GM18870 (cell line): Measurements from ENCODE around the gene STUB1.

Experiments used
- ATAC-seq: cut with Tn5 transposase; IDR thresholded peaks from one replicate; pipeline ENCODE4 v1.9.1; 2021; ENCODE audit warnings: moderate library complexity; ENCODE audit not compliant: unreplicated experiment

Gene STUB1

DNA sequence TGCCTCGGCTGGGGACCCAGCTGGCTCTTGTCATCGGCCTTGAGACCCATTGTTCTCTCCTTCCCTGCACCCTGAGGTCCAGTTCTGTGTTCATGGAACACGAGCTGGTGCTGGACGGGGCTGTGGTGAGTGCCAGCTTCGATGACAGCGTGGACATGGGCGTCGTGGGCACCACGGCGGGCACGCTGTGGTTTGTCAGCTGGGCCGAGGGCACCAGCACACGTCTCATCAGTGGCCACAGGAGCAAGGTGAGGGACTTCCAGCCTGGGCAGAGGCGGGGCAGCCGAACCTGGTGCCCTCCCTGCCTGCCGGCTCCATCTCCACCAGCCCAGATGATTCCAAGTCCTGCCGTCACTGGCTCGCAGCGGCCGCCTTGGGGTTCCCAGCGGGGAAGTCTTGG, 17.6 kb upstream of the STUB1 start:
- ATAC-seq = no peak

DNA sequence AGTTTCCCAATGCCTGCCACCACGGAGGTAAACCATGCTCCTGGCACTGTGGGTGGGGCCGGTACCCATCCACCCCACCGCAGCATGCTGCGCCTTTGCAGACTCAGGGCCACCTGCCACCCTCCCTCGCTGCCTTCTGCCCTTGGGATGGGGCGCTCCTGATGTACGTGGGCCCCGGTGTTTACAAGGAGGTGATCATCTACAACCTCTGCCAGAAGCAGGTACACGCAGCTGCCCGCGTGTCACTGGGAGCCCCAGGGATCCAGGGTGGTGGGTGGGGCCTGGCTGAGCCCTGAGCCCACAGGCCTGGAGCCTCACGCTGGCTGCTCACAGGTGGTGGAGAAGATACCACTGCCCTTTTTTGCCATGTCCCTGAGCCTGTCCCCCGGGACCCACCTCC, 13.6 kb upstream of the STUB1 start:
- ATAC-seq = no peak

DNA sequence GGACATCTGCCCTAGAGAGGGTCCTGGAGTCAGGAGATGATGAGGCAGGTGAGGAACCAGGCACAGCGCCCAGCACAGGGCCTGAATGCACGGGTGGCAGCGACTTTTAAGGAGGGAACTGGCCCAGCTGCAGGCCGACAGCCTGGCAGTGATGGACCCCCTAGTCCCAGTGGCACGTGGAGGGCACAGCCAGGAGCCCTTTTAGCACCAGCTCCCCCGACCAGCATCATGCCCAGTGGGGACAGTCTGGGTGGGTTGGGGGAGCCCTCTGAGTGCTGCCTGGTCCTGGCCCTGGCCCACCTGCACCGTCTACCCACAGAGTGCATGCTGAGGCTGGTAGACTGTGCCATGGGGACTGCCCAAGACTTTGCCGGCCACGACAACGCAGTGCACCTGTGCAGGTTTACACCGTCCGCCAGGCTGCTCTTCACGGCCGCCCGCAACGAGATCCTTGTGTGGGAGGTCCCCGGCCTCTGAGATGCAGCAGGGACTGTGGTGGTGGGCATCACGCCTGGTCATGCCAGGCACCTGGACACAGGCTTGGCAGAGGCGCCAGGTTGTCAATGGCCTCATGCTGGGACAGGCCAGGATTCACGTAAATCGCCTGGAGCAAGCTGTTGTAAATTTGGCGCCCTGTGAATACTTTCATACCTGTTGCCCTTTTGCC, 13.0 kb upstream of the STUB1 start:
- ATAC-seq = no peak

DNA sequence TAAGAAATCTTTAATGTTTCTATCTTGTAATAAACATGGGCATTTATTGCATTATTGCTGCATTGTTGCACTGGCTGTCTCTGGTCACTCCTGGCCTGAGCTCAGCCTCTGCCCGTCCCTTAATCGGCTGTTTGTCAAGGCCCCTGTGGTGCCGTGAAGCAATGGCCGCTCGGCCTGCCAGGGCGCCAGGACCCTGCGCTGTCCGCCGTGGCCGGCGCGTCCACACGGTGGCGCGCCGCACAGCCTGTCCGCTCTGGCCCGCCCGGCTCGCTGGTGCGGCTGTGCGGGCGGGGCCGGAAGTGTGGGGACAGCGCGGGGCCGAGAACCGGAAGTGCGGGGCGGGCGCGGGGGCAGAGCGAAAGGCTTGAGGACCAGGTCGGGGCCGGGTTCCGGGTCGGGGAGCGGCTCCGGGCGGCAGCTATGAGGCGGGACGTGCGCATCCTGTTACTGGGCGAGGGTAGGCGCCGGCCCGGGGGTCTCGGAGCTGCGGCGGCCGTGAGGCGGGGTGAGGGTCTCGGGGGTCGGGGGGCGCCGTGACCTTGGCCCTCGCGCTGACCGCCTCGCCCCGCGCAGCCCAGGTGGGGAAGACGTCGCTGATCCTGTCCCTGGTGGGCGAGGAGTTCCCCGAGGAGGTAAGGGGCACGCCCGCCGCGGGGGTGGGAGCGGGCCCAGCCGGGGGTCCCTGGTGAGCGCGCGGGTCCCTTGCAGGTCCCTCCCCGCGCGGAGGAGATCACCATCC, 12.3 kb upstream of the STUB1 start, which contains the start of gene RHOT2:
Gene RHOT2, plus strand, starts transcription at position 353 of the 739 bp plus-strand sequence. Its CDS starts 68 bp downstream, at position 421.
- ATAC-seq = no peak

DNA sequence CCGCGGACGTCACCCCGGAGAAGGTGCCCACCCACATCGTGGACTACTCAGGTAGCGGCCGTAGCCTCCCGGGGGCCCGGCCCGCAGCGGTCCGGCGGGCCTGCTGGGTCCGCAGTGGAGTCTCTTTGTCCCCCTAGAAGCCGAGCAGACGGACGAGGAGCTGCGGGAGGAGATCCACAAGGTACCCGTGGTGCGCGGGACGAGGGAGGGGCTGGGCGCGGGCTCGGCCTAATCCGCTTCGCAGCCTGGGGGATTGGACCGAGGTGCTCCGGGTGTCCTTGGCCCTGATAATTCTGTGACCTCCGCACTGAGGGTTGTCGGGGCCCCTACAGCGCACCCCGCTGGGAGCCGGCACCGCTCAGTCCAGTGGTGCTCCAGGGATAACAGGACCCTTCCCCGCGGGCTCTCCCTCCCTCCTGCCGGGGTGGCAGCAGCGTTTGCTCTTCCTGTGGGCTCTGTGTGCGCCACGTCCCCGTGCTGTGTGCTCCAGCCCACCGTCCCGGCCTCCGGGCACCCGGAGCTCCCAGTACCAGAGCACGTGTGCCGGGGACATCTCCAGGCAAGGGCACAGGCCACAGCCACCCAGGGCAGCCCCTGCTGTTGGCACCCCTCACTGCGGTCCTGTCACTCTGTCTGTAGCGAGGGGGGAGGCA, 11.6 kb upstream of the STUB1 start:
- ATAC-seq = no peak

DNA sequence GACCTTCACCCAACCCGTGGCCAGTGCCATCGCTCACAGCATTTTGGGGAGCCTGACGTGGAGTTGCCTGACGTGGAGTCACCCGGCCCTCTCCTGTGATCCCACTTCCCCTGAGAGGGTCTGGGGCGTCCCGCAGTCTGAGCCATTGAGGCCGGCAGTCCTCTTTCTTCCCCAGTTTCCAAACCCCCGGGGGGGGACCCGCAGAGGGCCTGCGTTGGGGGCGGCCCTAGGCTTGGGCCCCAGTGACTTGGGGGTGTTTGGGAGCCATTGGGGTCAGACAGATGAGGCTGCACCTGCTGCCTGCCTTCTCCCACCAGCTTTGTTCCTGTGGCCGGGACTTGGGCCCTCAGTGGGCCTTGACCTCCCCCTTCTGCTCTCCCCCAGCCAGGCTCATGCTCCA, 10.5 kb upstream of the STUB1 start:
- ATAC-seq = no peak

DNA sequence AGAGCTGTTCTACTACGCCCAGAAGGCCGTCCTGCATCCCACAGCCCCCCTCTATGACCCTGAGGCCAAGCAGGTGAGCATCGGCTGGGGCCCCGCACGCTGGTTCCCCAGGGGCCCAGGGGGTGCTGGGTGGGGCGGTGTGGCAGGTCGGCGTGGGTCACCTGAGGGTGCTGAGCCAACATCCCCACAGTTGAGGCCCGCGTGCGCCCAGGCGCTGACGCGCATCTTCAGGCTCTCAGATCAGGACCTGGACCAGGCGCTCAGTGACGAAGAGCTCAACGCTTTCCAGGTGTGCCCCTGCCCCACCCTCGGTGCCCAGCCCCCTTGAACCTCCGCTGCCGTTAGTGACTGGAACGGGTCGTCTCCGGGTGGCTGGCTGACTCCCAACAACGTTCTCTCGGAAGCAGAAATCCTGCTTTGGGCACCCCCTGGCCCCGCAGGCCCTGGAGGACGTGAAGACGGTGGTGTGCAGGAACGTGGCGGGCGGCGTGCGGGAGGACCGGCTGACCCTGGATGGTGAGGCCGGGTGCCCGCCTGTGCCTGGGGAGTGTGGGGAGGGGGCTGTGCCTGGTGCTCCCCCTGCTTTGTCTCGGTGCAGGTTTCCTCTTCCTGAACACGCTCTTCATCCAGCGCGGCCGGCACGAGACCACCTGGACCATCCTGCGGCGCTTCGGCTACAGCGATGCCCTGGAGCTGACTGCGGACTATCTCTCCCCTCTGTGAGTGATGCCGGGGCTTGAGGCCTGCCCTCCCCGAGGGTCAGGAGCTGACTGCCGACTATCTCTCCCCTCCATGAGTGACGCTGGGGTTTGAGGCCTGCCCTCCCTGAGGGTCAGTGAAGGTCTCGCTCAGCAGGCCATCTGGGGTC, 9.5 kb upstream of the STUB1 start:
- no peak for ATAC-seq

DNA sequence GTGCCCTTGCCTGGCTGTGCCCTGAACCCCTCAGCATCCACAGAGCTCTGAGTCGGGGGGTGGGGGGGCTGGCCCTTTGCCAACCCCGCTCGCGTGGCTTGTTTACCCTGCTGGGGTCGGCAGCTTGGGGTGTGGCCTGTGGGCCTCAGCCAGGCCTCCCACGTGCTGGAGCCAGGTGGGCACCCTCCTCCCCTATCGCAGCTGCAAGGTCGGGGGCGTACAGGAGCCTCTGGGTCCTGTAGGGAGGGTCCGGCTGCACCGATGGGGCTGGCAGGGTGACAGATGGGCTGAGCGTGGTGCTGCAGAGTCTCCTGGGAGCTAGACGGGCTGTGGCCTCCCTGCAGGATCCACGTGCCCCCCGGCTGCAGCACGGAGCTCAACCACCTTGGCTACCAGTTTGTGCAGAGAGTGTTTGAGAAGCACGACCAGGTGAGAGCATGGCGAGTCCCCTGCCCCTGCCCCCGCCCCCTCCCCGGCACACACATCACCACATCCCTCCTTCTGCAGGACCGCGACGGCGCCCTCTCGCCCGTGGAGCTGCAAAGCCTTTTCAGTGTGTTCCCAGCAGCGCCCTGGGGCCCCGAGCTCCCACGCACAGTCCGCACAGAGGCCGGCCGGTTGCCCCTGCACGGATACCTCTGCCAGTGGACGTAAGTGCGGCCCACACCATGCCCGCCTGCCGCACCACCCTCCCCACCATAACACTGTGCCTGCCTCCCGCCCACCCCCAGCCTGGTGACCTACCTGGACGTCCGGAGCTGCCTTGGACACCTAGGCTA, 8.7 kb upstream of the STUB1 start:
- no peak for ATAC-seq

DNA sequence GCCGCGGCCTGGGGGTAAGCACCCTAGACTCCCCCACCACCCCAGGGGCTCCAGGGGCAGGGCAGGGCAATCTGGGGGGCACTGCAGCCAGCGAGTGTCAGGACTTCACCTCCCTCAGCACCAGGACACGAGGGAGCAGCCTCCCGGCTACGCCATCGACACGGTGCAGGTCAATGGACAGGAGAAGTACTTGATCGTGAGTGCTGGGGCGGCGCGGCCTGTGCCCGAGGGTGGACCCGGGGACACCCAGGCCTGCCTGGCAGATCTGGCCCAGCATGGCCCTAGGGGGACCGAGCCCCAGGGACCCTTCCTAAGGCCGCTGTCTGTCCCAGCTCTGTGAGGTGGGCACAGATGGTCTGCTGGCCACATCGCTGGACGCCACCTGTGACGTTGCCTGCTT, 7.8 kb upstream of the STUB1 start:
- ATAC-seq = no peak

DNA sequence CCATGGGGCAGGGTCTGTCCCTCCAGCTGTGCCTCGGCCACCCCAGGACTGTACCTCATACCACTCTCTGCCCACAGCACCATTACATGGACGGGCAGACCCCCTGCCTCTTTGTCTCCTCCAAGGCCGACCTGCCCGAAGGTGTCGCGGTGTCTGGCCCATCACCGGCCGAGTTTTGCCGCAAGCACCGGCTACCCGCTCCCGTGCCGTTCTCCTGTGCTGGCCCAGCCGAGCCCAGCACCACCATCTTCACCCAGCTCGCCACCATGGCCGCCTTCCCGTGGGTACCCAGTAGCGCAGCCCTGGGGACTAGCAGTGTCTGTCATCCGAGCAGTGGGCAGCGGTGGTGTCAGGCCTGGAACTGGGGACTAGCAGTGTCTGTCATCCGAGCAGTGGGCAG, 7.4 kb upstream of the STUB1 start:
- ATAC-seq = no peak

DNA sequence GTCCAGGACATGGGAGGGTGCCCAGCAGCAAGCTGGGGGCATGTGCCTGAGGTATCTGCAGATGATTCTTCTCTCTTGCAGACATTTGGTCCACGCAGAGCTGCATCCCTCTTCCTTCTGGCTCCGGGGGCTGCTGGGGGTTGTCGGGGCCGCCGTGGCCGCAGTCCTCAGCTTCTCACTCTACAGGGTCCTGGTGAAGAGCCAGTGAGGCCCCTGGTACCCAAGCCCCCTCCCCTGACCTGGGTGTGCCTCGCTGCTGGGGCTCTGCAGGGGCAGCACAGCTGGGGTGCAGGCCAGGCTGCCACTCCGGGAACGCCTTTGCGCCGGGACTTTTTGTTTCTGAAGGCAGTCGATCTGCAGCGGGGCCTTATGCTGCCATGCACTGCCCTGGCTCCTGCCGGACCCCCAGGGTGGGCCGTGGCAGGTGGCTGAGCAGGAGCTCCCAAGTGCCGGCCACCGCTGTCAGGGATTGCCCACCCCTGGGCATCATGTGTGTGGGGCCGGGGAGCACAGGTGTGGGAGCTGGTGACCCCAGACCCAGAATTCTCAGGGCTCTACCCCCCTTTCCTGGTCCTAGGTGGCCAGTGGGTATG, 6.7 kb upstream of the STUB1 start:
- ATAC-seq = no peak

DNA sequence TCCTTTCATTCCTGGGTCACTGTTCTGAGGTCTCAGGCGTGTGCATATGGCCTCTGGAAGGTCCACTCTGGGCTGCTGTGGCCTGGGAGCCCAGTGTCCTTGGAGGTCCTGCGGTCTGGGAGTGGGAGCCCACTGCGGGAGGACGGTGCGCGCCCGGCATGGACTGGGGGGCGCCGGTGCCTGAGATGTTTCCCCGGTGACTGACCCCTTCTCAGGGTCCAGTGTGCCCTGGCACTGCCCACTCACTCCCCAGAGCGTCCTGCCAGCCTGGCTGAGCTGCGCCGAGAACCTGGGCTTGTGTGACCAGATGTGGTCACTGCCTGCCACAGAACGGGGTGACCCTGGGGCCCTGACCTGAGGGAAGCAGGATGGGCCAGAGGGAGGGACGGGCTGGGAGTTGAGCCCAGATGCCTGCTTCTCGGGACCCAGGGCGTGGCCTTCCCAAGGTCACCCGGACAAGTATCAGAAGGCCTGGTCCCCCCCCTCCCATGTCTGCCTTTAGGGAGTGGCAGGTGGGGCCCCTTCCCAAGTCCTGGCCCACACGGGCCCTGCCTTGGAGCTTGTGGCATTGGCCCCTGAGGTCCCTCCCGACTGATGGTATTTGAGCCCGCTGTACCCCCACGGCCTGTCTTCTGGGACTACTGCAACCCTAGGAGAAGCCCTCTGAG, 5.9 kb upstream of the STUB1 start:
- ATAC-seq = no peak

DNA sequence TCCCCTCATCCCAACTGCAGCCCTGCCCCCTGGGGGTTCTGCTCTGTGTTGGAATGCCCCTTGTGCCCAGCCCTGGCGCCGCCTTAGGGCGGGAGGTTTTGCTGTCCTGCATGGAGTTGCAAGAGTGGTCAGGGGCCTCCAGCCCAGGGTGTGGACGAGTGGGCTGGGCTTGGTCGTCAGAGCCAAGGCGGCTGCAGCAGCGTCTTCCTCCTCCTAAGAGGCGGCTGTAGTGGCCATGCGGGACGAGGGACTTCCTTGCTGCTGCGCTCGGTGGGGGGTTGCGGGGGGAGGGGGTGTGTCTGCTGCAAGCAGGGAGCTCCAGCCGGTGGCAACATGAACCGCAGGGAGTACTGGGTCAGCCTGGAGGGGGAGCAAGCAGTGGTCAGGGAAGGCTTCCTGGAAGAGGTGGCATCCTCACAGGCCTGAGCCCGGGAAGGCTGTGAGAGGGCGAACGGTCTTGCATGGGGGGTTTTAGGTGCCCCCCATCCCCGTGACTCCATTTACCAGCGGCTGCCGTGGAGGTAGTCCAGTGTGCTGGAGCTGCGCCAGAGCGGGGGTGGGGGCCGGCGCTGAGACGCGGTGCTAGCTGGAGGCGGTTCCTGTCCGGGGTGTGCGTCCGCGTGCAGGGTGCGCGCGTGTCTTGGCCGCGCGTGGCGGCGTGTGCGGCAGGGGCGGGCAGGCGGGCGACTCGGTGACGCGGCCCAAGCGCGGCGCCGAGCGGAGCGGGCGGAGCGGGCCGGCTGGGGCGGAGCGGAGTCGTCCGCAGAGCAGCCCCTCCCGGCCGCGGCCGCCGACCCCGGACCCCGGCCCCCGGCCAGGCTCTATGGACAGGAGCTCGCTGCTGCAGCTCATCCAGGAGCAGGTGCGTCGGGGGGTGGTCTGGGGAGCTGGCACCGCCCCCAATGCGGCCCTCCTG, 5.0 kb upstream of the STUB1 start, which contains the start of gene RHBDL1:
Gene RHBDL1, plus strand, starts transcription at position 704 of the 916 bp plus-strand sequence. Its CDS starts 120 bp downstream, at position 824.
- ATAC-seq = no peak

DNA sequence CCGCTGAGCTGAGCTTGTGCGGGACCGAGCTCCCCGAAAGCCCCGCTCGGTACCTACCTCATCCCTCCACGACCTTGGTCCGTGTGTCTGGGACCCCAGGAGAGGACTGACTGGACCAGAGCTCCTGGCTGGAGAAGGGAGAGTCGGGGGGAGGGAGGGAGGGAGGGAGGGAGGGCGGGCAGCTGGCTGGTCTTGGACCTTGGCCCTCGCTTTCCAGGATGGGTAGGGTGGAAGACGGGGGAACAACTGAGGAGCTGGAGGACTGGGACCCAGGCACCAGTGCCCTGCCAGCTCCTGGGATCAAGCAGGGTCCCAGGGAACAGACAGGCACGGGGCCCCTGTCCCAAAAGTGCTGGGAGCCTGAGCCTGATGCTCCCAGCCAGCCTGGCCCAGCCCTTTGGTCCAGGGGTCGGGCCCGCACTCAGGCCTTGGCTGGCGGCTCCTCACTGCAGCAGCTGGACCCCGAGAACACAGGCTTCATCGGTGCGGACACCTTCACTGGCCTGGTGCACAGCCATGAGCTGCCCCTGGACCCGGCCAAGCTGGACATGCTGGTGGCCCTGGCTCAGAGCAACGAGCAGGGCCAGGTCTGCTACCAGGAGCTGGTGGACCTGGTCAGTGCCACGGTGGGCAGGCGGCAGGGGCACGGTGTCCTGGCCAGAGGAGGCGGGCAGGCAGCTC, 4.2 kb upstream of the STUB1 start:
- no peak for ATAC-seq

DNA sequence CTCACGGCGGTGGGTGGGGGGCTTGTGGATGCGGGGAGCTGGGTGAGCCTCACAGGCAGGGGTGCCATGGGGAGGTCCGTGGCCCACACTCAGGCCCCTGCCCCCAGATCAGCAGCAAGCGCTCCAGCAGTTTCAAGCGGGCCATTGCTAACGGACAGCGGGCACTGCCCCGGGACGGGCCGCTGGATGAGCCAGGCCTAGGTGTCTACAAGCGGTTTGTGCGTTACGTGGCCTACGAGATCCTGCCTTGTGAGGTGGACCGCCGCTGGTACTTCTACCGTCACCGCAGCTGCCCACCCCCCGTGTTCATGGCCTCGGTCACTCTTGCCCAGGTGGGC, 3.7 kb upstream of the STUB1 start:
- ATAC-seq = no peak

DNA sequence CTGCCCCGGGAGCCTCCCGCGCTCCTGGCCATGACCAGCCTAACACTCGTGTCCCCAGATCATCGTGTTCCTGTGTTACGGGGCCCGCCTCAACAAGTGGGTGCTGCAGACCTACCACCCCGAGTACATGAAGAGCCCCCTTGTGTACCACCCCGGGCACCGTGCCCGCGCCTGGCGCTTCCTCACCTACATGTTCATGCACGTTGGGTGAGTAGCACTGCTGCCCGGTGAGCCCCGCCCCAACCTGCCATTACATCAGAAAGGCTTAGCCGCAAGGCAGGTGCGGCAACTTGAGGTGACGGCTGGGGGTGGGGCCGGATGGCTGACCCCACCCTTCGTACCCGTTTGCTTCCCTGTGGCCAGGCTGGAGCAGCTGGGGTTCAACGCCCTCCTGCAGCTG, 3.3 kb upstream of the STUB1 start:
- no peak for ATAC-seq

DNA sequence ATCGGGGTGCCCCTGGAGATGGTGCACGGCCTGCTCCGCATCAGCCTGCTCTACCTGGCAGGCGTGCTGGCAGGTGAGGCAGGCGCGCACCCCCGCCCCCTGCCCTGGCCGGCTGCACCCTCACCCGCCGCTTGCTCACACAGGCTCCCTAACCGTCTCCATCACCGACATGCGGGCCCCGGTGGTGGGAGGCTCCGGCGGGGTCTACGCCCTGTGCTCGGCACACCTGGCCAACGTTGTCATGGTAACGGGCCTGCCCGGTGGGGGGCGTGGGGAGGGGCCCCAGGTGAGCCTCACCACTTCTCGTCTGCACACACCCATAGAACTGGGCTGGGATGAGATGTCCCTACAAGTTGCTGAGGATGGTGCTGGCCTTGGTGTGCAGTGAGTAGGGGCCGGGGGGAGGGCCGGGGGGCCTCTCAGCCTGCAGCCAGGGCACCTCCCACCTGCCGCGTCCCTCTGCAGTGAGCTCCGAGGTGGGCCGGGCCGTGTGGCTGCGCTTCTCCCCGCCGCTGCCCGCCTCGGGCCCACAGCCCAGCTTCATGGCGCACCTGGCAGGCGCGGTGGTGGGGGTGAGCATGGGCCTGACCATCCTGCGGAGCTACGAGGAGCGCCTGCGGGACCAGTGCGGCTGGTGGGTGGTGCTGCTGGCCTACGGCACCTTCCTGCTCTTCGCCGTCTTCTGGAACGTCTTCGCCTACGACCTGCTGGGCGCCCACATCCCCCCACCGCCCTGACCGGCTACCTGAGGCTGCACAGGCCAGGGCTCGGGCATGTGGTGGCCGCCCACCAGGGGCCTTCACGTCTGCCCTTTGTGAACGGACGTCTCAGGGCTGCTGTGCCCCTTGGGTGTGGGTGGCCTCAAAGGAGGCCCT, 2.7 kb upstream of the STUB1 start:
- ATAC-seq = no peak
